ENCODE results near the gene NUDT21.

DNA sequence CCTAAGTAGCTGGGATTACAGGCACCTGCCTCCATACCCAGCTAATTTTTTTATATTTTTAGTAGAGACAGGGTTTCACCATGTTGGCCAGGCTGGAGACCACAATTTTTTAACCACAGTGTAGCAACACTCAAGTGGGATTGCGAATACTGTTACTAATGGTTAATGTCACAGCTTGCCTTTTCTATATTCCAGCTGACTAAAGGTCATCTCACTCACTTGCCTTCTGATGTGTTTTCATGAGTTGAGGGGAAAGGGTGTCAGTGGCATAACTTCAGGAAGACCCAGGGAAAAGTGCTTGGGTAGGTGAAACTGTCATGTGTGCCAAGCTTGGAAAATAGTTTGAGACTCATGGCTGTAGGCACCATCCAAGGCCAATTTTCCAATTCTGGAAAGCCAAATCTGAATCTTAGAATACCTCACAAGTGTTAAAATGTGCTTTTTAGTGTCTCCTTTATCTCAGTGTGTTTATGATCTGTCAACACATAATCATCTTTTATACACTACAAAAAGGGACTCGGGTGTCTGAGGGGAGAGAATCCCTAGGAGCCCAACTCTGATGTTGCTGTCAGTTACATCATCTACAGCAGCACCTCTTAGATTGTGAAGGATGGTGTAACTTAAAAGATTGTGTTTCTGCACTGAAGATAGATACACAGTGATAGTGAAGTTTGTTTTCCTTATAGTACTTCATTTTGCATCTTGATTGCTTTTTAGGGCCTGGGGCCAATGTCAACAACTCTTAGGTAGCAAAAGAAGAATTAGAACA is 27.3 kb upstream of the NUDT21 start:
- TF ChIP-seq, protein P1, sequence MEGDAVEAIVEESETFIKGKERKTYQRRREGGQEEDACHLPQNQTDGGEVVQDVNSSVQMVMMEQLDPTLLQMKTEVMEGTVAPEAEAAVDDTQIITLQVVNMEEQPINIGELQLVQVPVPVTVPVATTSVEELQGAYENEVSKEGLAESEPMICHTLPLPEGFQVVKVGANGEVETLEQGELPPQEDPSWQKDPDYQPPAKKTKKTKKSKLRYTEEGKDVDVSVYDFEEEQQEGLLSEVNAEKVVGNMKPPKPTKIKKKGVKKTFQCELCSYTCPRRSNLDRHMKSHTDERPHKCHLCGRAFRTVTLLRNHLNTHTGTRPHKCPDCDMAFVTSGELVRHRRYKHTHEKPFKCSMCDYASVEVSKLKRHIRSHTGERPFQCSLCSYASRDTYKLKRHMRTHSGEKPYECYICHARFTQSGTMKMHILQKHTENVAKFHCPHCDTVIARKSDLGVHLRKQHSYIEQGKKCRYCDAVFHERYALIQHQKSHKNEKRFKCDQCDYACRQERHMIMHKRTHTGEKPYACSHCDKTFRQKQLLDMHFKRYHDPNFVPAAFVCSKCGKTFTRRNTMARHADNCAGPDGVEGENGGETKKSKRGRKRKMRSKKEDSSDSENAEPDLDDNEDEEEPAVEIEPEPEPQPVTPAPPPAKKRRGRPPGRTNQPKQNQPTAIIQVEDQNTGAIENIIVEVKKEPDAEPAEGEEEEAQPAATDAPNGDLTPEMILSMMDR (conservative IDR thresholded peaks at IDR 0.05; ENCODE audit: low read depth, low read length): no peak
- TF ChIP-seq POLR2A (IDR thresholded peaks at IDR 0.05; ENCODE audit: low read depth, low read length): no peak
- no peak for TF ChIP-seq RFX5 (IDR thresholded peaks at IDR 0.05; ENCODE audit: low read depth, low read length)
- no peak for TF ChIP-seq FOS (IDR thresholded peaks at IDR 0.05; ENCODE audit: low read depth, low read length)
- TF ChIP-seq, protein P2, sequence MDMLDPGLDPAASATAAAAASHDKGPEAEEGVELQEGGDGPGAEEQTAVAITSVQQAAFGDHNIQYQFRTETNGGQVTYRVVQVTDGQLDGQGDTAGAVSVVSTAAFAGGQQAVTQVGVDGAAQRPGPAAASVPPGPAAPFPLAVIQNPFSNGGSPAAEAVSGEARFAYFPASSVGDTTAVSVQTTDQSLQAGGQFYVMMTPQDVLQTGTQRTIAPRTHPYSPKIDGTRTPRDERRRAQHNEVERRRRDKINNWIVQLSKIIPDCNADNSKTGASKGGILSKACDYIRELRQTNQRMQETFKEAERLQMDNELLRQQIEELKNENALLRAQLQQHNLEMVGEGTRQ (IDR thresholded peaks at IDR 0.05; ENCODE audit: low read depth, low read length): no peak
- no peak for TF ChIP-seq CHD1 (IDR thresholded peaks at IDR 0.05; ENCODE audit: low read depth, low read length)
- no peak for TF ChIP-seq MAZ (IDR thresholded peaks at IDR 0.05; ENCODE audit: borderline replicate concordance, low read depth, low read length)
- TF ChIP-seq MAFK (IDR thresholded peaks at IDR 0.05; ENCODE audit: low read depth, low read length): no peak

Measured in IMR-90 (cell line).